Nucleus accumbens (tissue), 56 donors: ENCODE results near the gene CHCHD1.
"Not testable (repeated sequence)": the region's sequence is repeated elsewhere in the genome, so short reads cannot be mapped to it uniquely, and the experiment has no call there.

Experiments used
- DNase-seq, 56 donors: peaks; one replicate each; lab custom pipeline; 2025; lab: John Stamatoyannopoulos, UW

Gene CHCHD1

DNA sequence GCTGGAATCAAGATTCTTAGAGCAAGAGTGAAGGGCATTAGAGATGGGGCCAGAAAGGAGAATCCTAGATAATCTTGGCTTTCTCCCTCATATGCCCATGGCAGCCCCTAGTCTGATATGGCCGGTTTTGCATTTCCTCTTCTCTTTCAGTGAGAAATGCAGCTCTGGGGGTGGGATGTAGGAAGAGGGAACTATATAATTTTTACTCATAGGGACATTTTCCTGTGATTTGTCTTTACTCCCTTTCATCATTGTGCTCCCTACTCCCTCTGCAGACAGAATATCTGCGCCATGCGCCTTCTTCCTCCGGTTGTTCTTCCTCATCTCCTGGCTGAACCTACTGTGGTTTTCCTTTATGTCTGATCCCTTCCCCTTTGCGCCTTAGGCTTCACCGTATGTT, 16.8 kb upstream of the CHCHD1 start:
- no peak for DNase-seq

DNA sequence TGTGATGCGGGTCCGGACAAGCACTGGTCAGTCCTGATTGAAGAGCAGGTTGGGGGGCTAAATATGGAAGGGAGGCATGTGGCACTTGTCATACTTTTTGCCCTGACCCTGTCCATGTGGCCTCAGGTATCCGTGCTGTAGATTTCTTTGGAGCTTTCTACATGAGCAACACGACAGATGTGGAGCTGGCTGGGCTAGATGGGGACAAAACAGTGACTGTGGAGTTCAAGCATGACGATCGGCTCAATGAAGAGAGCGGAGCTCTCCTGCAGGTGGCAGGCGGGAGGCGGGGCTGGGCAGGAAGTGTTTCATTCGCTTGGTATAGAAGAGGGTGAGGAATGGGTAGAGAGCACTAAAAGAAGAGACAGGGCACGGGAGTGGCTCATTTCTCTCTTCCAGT, 13.0 kb upstream of the CHCHD1 start:
- no peak for DNase-seq

- DNase-seq = no peak
Observed at GRCh38 chr10:73769396-73769795, 12.5 kb upstream of the CHCHD1 start.

DNA sequence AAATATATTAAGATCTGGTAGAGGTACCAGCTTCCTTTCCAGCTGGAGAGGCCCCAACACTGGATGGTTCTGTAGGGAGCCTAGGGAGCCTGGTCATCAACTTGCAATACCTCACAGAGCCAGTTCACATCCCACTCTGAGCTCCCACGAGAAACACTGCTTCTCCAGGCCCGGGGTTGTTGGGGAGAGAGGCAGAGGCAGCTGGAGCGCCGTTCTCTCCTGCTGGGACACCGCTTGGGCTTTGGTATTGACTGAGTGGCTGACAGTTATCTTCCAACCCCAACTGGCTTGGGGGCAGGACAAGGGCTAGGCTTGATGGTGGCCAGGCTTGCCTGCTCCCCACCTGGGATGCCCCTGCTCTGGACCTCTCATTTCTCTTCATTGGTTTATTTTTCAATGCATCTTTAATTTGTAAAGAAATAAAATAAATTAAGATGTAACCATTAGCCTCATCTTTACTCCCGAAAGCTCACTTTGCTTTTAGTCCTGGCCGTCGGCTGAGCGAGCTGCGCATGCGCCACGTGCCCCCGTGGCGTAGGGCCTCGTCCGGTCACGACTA, 10.0 kb upstream of the CHCHD1 start:
- DNase-seq = peak in 5 of 56 donors; percentile 82 to 91 (median 86)

GRCh38 chr10:73772281-73773151, 9.3 kb upstream of the CHCHD1 start:
- peak in 55 of 56 donors; percentile 24 to 91 (median 82) for DNase-seq

DNA sequence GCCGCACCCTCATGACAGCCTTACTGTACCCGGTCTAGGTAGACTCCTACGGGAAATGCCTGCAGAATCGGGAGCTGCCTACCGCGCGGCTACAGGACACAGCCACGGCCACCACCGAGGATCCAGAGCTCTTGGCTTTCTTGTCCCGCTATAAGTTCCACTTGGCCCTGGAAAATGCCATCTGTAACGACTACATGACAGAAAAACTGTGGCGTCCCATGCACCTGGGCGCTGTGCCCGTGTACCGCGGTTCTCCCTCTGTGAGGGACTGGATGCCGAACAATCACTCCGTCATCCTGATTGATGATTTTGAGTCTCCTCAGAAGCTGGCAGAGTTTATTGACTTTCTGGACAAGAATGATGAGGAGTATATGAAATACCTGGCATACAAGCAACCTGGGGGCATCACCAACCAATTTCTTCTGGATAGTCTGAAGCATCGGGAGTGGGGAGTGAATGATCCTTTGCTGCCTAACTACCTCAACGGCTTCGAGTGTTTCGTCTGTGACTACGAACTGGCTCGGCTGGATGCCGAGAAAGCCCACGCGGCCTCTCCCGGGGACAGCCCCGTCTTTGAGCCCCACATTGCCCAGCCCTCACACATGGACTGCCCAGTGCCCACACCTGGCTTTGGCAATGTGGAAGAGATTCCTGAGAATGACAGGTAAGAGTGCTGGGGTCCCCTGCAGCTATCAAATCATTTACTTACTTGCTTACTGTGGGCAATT, 8.5 kb upstream of the CHCHD1 start:
- DNase-seq = peak in 11 of 56 donors; percentile 11 to 65 (median 43)

- no peak for DNase-seq
Observed at GRCh38 chr10:73774637-73775036, 7.2 kb upstream of the CHCHD1 start.

DNA sequence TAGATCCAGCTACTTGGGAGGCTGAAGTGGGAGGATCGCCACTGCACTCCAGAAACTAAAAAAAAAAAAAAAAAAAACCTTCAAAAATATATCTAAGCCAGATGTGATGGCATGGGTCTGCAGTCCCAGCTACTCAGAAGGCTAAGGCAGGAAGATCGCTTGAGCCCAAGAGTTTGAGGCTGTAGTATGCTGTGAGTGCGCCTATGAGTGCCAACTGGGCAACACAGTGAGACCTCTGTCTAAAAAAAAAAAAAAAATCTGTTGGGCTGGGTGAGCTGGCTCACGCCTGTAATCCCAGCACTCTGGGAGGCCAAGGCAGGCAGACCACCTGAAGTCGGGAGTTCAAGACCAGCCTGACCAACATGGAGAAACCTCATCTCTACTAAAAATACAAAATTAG, 2.8 kb upstream of the CHCHD1 start:
- no peak for DNase-seq

GRCh38 chr10:73779539-73780197, 2.2 kb upstream of the CHCHD1 start:
- DNase-seq = no peak

GRCh38 chr10:73780301-73780700, 1.5 kb upstream of the CHCHD1 start:
- DNase-seq = no peak

- DNase-seq = no peak
Observed at GRCh38 chr10:73780966-73781365, 882 bp upstream of the CHCHD1 start.

DNA sequence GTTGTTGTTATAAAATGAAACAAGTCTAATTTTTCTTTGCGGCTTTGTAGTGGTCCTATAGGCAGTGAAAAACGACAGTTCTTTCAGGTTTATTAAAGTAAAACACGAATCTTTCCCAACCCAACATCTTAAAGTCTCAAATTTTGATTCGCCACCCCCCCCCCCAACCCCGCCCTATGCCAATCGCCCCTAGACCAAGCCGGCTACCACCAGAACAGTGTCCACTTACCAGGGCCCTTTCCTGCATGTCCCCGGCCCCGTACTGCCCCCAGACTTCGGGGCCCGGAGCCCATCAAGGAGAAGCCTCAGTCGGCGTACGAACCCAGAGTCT, 335 bp upstream of the CHCHD1 start:
- DNase-seq = no peak

DNA sequence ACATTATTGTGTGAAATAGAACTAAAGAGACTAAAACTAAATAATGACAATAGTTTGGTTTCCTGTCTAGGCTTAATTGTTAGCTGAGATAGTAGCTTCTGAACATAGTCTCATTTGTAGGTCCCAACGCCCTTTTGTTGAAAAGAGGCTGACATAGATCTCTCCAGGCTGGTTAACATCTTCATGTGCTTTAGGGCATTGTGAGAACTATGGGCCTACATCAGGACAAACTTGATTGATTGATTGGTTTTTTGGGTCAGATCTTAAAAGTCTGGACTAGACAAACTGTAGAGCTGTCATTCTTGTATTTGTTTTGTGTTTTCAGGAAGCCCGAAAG, 869 bp downstream of the CHCHD1 start:
- DNase-seq = no peak

DNA sequence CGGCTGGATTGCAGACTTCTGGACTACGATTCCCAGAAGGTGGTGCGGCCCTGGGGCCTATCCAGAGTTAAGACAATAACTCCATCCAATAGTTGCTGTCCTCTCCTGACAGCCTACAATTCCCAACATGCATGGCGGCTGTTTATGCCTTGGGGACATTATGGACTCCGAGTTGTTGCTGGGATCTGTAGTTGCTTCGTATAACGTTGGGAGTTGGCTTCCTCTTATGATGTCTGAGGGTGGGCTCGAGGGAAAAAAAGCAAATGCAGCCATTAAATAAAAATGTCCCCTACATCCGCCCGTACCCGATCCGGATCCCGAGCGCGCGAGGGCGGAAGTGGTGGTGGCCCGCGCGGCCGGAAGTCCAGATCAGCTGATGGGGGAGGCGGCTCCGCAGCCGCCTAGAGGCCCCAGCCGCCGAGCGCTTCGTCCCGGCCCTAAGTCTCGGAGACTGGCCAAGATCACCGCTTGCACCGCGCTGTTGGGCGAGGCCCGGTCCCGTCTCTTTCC, 3.4 kb downstream of the CHCHD1 start, which contains the start of gene ZSWIM8:
Gene ZSWIM8 (plus strand): TSS at position 396 of the 510 bp plus-strand sequence. CDS start 273 bp downstream, outside the sequence.
- peak; percentile 67 to 99 (median 90) for DNase-seq

GRCh38 chr10:73785721-73786511, 4.1 kb downstream of the CHCHD1 start:
- DNase-seq = peak in 15 of 56 donors; percentile 14 to 71 (median 42)

GRCh38 chr10:73786512-73786885, 4.7 kb downstream of the CHCHD1 start:
- no peak for DNase-seq

- not testable (repeated sequence) for DNase-seq
Observed at GRCh38 chr10:73787031-73787800, 5.4 kb downstream of the CHCHD1 start.

GRCh38 chr10:73788864-73789658, 7.2 kb downstream of the CHCHD1 start:
- no peak for DNase-seq
